GM23248 (cell line): ENCODE data around the gene MAP3K4. TPM values are rescaled to one million over a fixed set of nuclear protein-coding genes. Genes with fewer than 3 reads are reported as not detected.
A peak's percentile ranks its signal among the peaks of the same experiment; 100 is the strongest.

ENCODE experiments used
- DNase-seq: peaks from one replicate; pipeline ENCODE4 v3.0.0-alpha.2; 2015
- H2AFZ ChIP-seq: fragments of 200-600 bp; sonication (generic); 2 replicates; pipeline ENCODE4 v1.6.1; 2016; ENCODE audit warnings: antibody characterized with exemption
- H3F3A ChIP-seq: fragments of 200-600 bp; sonication (generic); 2 replicates; pipeline ENCODE4 v1.6.1; 2016; ENCODE audit warnings: mild to moderate bottlenecking, antibody characterized with exemption, mixed run types; ENCODE audit not compliant: insufficient read depth
- H3K27ac ChIP-seq: fragments of 200-600 bp; sonication (generic); 2 replicates; pipeline ENCODE4 v1.5.1; 2016; ENCODE audit warnings: mild to moderate bottlenecking
- H3K27me3 ChIP-seq: fragments of 200-600 bp; sonication (generic); replicated peaks from 2 replicates; pipeline ENCODE4 v1.6.1; 2016; ENCODE audit warnings: mild to moderate bottlenecking; ENCODE audit not compliant: insufficient read depth
- H3K36me3 ChIP-seq: fragments of 200-600 bp; sonication (generic); 2 replicates; pipeline ENCODE4 v1.6.1; 2016; ENCODE audit warnings: low read depth, mild to moderate bottlenecking
- H3K4me1 ChIP-seq: fragments of 200-600 bp; sonication (generic); 2 replicates; pipeline ENCODE4 v1.6.1; 2016; ENCODE audit warnings: mild to moderate bottlenecking; ENCODE audit not compliant: insufficient read depth
- H3K4me2 ChIP-seq: fragments of 200-600 bp; sonication (generic); one replicate; pipeline ENCODE4 v1.6.1; 2016; ENCODE audit warnings: mild to moderate bottlenecking; ENCODE audit not compliant: unreplicated experiment
- H3K4me3 ChIP-seq: fragments of 200-600 bp; sonication (generic); 2 replicates; pipeline ENCODE4 v1.5.1; 2016; ENCODE audit warnings: mild to moderate bottlenecking
- H3K79me2 ChIP-seq: fragments of 200-600 bp; sonication (generic); 2 replicates; pipeline ENCODE4 v1.6.1; 2016; ENCODE audit warnings: mild to moderate bottlenecking; ENCODE audit not compliant: insufficient read depth
- H3K9ac ChIP-seq: fragments of 200-600 bp; sonication (generic); 2 replicates; pipeline ENCODE4 v1.6.1; 2016; ENCODE audit warnings: mild to moderate bottlenecking
- H3K9me2 ChIP-seq: fragments of 200-600 bp; sonication (generic); 2 replicates; pipeline ENCODE4 v1.6.1; 2016; ENCODE audit warnings: mixed run types, mild to moderate bottlenecking, moderate library complexity; ENCODE audit not compliant: insufficient read depth
- H3K9me3 ChIP-seq: fragments of 200-600 bp; sonication (generic); one replicate; pipeline ENCODE4 v1.6.1; 2017; ENCODE audit warnings: low read depth
- H4K20me1 ChIP-seq: fragments of 200-600 bp; sonication (generic); 2 replicates; pipeline ENCODE4 v1.6.0; 2016; ENCODE audit not compliant: insufficient read depth
- EZH2 ChIP-seq: fragments of 200-600 bp; sonication (generic); IDR thresholded peaks from 2 replicates; pipeline ENCODE4 v1.6.1; 2018; ENCODE audit warnings: antibody characterized with exemption, mild to moderate bottlenecking; ENCODE audit not compliant: insufficient read depth, poor library complexity, severe bottlenecking
- EZH2phosphoT487 ChIP-seq: fragments of 200-600 bp; sonication (generic); IDR thresholded peaks from 2 replicates; pipeline ENCODE4 v1.6.1; 2018; ENCODE audit warnings: antibody characterized with exemption, moderate library complexity, mild to moderate bottlenecking, low read depth; ENCODE audit not compliant: insufficient read depth
- WGBS, 2 experiments: methylation state at CpG; one replicate each; pipeline ENCODE4 v1.1.6; 2015 to 2017; ENCODE audit warnings: low lambda C conversion rate in 2 of 2, low coverage in 1 of 2; ENCODE audit errors: missing lambda C conversion rate in 2 of 2; 5-methylcytosine and 5-hydroxymethylcytosine counted together
- in situ Hi-C: fragments of 300-500 bp; cut with MboI; formaldehyde crosslinking; loops from 2 replicates; pipeline ENCODE4 v1.15.0; 2020
- polyA plus RNA-seq: library from polyadenylated mRNA; unstranded; fragments of >200 nt; fragmentation: Nextera tagmentation; extraction: Ambion mirVana; gene quantifications from 2 replicates; pipeline ENCODE4 v1.2.1, GENCODE V29; 2016
- total RNA-seq: library from RNA; depleted of rRNA; stranded (reverse); fragments of >200 nt; shearing (Covaris generic); gene quantifications from 2 replicates; pipeline ENCODE4 v1.2.3, GENCODE V29; 2014

Gene MAP3K4
- total and polyA plus RNA-seq, 2 experiments from 2014 or later, result 13.0 to 26.2 TPM

DNA sequence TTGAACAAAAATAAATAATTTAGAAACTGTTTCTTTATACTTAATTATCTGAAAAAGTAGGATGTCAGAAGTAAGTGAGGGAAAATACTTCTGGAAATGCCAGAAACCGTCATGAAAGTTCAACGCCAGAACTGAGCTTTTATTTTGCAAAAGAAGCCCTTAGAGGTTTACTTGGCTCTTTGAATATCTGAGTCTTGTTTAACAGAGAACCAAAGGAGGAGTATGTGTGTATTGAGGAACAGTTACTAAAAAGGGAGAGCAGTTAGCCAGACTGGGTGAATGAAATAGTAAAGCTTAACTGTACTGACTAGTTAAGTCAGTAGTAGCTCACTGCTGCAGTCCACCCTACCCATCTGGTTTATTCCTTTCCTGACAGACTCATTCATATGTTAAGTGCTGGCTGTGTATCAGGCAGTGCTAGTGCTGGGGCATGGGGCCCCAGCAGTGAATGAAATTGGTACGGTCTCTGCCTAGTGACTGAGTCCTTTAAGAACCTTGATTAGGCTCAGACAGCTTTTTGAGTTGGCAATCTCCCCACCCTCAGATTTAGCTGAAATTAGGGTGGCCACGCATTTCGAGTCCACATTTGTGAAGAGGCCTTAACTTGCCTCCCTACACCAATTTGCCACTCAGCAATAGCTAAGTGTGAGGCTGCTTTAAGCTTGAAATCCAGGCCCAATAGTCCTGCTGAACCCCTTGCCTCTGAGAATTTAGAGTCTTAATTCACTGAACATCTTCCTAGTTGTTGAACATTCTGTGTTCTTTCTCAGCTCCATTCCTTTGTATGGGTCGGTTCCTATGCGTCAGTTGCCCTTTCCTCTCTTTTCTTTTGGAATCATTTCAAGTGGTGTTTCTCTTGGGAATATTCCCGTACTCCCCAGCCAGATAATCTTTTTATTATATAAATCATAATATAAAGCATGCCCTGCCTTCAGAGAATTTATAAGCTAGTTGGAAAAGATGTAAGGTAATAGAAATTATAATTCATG is 20.2 kb downstream of the MAP3K4 start:
- peak overlapping the region; percentile 64 for H3K4me2 ChIP-seq
- WGBS, 2 experiments, result 72 to 76% methylated on average over 8 of the region's 8 CpGs

GRCh38 chr6:161013695-161014094 is 22.1 kb downstream of the MAP3K4 start:
- in situ Hi-C loops, result no loop called here
- WGBS, 2 experiments, result 67 to 72% methylated on average over 4 of the region's 4 CpGs
- Histone ChIP-seq H3K4me1 (peaks cover 38% of the 10 kb centered on the region), H3F3A (peaks cover 15% of the 10 kb centered on the region), H4K20me1 (no peaks in the 10 kb centered on the region; the same call in 1 of the 2 replicates), H3K4me3 (no peak overlapping the region), H3K9me2 (no peaks in the 10 kb centered on the region), H3K4me2 (no peak overlapping the region), H3K36me3 (no peaks in the 10 kb centered on the region), H3K9me3 (no peaks in the 10 kb centered on the region), H3K27ac (no peak overlapping the region), H3K9ac (no peak overlapping the region), H3K79me2 (peaks cover 100% of the 10 kb centered on the region), H3K27me3 (no peaks in the 10 kb centered on the region), H2AFZ (no peak overlapping the region)
- no peak for DNase-seq
- TF ChIP-seq EZH2phosphoT487 (no peak), EZH2 (no peak)

More for the DNA sequence above, 20.2 kb downstream of the MAP3K4 start:
- peak; percentile 35 for DNase-seq
- Histone ChIP-seq H2AFZ (no peak overlapping the region), H3K27me3 (no peaks in the 10 kb centered on the region), H3K9me3 (no peaks in the 10 kb centered on the region), H3K27ac (no peak overlapping the region), H3F3A (peaks cover 13% of the 10 kb centered on the region), H3K79me2 (peaks cover 100% of the 10 kb centered on the region), H3K4me1 (peaks cover 38% of the 10 kb centered on the region), H3K9me2 (no peaks in the 10 kb centered on the region), H3K4me3 (no peak overlapping the region), H3K36me3 (no peaks in the 10 kb centered on the region), H3K9ac (no peak overlapping the region), H4K20me1 (no peaks in the 10 kb centered on the region; the same call in 1 of the 2 replicates)
- in situ Hi-C loops, result no loop called here
- no peak for TF ChIP-seq EZH2
- no peak for TF ChIP-seq EZH2phosphoT487

GRCh38 chr6:161017766-161018564 is 26.4 kb downstream of the MAP3K4 start:
- TF ChIP-seq EZH2 (no peak), EZH2phosphoT487 (no peak)
- DNase-seq, result no peak
- Histone ChIP-seq H3K36me3 (no peaks in the 10 kb centered on the region), H3K79me2 (peaks cover 100% of the 10 kb centered on the region), H3K9me2 (no peaks in the 10 kb centered on the region), H3K9ac (no peak overlapping the region), H3K4me2 (no peak overlapping the region), H3K9me3 (no peaks in the 10 kb centered on the region), H4K20me1 (no peaks in the 10 kb centered on the region), H3F3A (0 out of 2 replicates have a peak, but pooled peaks cover 4% of the 10 kb centered on the region), H2AFZ (no peak overlapping the region), H3K4me3 (no peak overlapping the region), H3K27ac (no peak overlapping the region), H3K27me3 (no peaks in the 10 kb centered on the region), H3K4me1 (peaks cover 7% of the 10 kb centered on the region)
- in situ Hi-C loops, result no loop called here
- WGBS, 2 experiments, result 74 to 84% methylated on average over 5 of the region's 5 CpGs

DNA sequence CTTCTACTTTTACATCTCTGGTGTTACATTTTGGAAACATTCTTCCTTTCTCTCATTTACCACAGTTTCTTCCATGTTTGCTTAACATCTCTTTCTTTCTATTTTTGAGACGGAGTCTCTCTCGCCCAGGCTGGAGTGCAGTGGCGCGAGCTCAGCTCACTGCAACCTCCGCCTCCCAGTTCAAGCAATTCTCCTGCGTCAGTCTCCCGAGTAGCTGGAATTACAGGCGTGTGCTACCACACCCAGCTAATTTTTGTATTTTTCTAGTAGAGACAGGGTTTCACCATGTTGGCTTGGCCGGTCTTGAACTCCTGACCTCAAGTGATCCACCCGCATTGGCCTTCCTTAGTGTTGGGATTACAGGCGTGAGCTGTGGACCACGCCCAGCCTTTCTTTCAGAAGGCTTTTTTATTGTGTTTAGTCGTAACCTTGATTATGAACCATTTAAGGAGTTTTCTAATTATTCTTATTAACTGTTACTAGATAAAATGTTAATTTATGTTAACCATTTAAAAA is 27.8 kb downstream of the MAP3K4 start:
- in situ Hi-C loops, result no loop called here
- Histone ChIP-seq H2AFZ (no peak overlapping the region), H3K36me3 (no peaks in the 10 kb centered on the region), H3F3A (peaks cover 18% of the 10 kb centered on the region; the same call in 1 of the 2 replicates), H3K9me2 (no peaks in the 10 kb centered on the region), H3K27ac (no peak overlapping the region), H3K4me1 (peaks cover 16% of the 10 kb centered on the region), H3K9me3 (no peaks in the 10 kb centered on the region), H3K4me2 (no peak overlapping the region), H3K9ac (no peak overlapping the region), H4K20me1 (no peaks in the 10 kb centered on the region), H3K4me3 (no peak overlapping the region), H3K27me3 (no peaks in the 10 kb centered on the region), H3K79me2 (peaks cover 100% of the 10 kb centered on the region)
- DNase-seq, result no peak
- TF ChIP-seq EZH2 (no peak), EZH2phosphoT487 (no peak)
- 95 to 96% methylated on average over 13 of the region's 13 CpGs for WGBS, 2 experiments
